ENCODE results near the gene STK32C. TPM values are rescaled to one million over a fixed set of nuclear protein-coding genes. Genes with fewer than 3 reads are reported as not detected.

STK32C gene
- total RNA-seq, 1 donor from 2014 or later: 12.9 TPM

DNA sequence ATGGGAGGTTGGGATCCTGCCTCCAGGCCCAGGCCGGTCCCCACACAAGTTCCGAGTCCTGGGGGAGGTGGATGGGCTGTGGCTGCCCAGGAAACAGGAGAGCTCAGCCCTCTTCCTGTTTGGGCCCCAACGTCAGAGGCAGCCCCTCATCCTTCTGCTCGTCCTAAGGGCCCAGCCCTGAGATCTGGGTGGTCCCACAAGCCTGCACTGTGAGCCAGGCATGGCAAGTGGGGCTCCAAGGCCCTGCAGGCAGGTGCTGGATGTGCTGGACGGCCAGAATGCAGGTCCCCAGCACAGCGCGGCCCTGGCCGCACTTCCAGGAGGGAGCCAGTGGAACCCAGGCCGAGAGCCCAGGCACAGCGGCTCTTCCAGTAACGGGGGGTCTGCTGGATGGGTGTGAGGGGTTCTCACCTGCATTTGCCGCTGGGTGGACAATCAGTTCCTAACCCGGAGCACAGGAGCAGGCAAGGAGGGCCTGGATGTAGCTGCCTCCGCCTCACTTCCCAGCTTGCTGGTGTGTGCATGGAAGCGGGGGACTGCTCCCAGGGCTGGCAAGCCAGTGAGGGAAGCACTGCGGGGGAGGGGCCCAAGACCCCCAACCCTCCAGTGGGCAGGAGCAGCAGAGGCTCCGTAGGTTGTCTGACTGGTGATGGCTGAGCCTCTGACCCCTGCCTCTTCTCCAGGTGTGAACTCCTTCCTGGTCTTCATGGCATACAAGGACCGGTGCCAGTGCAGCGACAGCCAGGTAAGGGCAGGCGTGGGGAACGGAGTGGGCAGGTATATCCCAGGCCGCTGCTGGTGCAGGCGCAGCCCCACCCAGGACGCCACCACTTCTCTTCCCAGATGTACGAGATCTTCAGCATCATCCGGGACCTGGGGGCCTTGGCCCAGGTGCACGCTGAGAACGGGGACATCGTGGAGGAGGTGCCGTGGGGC is 111.3 kb downstream of the STK32C start:
- Mint-ChIP-seq H3K4me3 (no peak overlapping the region), H3K36me3 (no peaks in the 10 kb centered on the region), H3K27me3 (no peaks in the 10 kb centered on the region), H3K9me3 (no peaks in the 10 kb centered on the region), H3K27ac (no peak overlapping the region), H3K4me1 (ENCODE audit: unreplicated experiment) (no peaks in the 10 kb centered on the region)
- TF ChIP-seq, protein P1, sequence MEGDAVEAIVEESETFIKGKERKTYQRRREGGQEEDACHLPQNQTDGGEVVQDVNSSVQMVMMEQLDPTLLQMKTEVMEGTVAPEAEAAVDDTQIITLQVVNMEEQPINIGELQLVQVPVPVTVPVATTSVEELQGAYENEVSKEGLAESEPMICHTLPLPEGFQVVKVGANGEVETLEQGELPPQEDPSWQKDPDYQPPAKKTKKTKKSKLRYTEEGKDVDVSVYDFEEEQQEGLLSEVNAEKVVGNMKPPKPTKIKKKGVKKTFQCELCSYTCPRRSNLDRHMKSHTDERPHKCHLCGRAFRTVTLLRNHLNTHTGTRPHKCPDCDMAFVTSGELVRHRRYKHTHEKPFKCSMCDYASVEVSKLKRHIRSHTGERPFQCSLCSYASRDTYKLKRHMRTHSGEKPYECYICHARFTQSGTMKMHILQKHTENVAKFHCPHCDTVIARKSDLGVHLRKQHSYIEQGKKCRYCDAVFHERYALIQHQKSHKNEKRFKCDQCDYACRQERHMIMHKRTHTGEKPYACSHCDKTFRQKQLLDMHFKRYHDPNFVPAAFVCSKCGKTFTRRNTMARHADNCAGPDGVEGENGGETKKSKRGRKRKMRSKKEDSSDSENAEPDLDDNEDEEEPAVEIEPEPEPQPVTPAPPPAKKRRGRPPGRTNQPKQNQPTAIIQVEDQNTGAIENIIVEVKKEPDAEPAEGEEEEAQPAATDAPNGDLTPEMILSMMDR (conservative IDR thresholded peaks at IDR 0.05): no peak
- no peak for DNase-seq (ENCODE audit: extremely low spot score, unreplicated experiment)

DNA sequence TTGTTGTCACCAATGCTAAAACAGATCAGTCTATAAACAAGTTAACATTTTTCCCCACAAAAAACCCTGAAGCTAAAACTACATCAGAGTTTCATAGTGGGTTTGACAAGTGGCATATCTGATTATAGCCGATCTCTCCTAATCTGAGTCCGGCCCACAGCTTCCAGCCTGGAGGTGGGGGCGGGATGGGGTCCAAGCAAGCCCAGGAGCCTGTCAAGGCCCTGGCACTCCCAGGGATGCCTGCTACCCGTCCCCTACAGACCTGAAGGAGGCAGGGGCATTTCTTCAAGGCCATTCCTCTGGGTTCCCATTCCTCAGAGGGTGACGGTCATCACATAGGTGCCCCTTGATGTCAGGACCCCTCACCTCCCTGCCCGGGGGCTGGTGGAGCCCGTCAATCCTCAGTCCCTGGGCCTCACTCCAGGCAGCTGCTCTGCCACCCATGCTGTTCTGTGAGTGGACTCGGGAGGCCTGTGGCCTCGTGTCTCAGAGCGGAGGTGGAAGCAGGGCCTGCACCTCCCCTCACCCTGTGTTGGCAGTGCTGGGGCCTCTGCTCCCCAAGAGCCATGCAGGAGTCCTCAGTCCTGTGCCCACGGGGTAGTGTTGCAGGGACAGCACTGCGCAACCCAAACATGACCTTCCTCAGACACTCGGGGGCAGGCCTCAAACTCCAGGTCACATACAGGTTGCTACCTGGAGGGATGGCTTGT is 112.2 kb downstream of the STK32C start:
- no peak for DNase-seq (ENCODE audit: extremely low spot score, unreplicated experiment)
- no peaks in the 10 kb centered on the region for H3K4me1 Mint-ChIP-seq (ENCODE audit: unreplicated experiment)
- TF ChIP-seq, protein P1 (conservative IDR thresholded peaks at IDR 0.05): no peak
- H3K27me3 Mint-ChIP-seq: no peaks in the 10 kb centered on the region
- H3K27ac Mint-ChIP-seq: no peak overlapping the region
- H3K9me3 Mint-ChIP-seq: no peaks in the 10 kb centered on the region
- H3K4me3 Mint-ChIP-seq: no peak overlapping the region
- H3K36me3 Mint-ChIP-seq: peaks cover 3% of the 10 kb centered on the region

DNA sequence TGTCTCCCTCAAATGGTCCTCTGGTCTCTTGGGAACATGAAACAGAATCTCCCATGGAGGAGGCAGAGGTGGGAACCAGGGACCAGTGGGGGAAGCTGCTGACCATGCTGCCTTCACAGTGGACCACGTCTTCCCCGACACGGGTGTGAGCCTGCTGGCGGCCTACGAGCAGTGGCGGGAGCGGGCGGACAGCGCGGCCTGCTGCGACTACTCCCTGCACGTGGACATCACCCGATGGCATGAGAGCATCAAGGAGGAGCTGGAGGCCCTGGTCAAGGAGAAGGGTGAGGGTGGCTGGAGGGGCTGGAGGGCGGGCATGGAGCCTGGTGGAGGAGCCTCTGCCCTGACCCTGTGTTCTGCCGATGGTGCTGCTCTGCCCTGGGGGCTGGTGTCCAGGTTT is 113.0 kb downstream of the STK32C start:
- Mint-ChIP-seq H3K36me3 (peaks cover 5% of the 10 kb centered on the region), H3K27me3 (peaks cover under 1% of the 10 kb centered on the region), H3K4me1 (ENCODE audit: unreplicated experiment) (no peaks in the 10 kb centered on the region), H3K27ac (no peak overlapping the region), H3K4me3 (no peak overlapping the region), H3K9me3 (no peaks in the 10 kb centered on the region)
- DNase-seq (ENCODE audit: extremely low spot score, unreplicated experiment): no peak
- TF ChIP-seq, protein P1 (conservative IDR thresholded peaks at IDR 0.05): no peak

DNA sequence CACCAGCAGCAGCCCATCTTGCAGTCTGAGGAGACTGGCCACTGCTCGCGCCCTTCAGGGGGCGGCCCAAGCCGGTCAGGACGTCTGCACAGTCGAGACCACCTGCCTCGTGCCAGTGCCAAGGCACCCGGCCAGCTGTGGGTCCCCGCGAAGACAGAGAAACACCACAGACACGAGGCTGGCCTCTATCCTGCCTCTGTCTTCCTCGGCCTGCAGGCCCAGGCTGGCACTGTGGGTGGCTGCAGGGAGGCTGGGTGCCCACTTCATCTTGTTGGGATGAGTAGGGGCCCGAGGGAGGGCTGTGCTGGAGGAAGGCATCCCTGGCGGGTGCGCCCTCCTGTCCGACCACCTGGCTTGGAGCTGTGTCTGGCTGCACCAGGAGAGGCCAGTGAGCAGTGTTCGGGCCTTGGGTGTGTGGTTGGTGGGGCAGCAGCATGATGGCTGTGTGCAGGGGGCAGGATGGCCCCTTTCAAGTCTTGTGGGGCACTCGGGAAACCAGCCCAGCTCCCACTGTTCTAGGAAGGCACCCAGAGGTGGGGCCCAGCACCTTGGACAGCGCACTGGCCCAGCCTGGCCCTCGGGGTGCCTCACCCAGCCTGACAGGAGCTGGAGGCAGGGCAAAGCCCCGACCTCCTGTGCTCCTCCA is 113.7 kb downstream of the STK32C start:
- TF ChIP-seq, protein P1 (conservative IDR thresholded peaks at IDR 0.05): no peak
- Mint-ChIP-seq H3K27ac (no peak overlapping the region), H3K4me3 (no peak overlapping the region), H3K4me1 (ENCODE audit: unreplicated experiment) (no peaks in the 10 kb centered on the region), H3K36me3 (peaks cover 9% of the 10 kb centered on the region), H3K27me3 (peaks cover 7% of the 10 kb centered on the region), H3K9me3 (no peaks in the 10 kb centered on the region)
- no peak for DNase-seq (ENCODE audit: extremely low spot score, unreplicated experiment)

DNA sequence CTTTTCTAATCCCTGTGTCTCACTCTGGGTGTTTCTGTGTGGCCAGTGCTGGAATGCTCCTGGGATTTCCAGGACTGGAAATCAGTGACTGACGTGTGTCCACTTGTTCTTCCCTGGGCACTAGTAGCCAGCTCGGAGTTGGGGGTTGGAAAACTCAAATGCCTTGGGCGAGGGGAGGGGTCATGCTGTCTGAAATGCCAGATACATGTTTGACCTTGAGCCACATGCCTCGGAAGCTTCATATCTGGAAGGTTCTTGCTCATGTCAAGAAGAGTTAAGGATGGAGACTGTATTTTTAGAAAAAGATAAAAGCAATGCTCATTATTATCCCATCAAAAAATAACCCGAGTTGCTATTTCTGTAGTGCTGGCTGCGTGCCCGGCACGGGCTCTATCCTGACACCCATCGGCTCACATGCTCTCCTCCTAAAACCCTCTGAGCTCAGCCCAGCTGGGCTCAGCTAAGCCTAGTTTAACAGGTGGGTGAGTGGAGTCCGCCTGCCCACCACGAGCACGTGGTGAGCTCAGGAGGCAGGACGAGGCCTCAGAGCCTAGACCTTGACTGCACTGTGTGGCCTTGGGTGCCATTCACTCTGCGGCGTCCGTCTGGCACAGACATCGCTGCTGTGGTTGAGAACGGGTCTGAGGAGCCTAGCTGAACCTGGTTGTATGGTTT is 114.6 kb downstream of the STK32C start:
- Mint-ChIP-seq H3K36me3 (peaks cover 12% of the 10 kb centered on the region), H3K27me3 (peaks cover 16% of the 10 kb centered on the region), H3K9me3 (no peaks in the 10 kb centered on the region), H3K4me3 (no peak overlapping the region), H3K4me1 (ENCODE audit: unreplicated experiment) (peaks cover 6% of the 10 kb centered on the region), H3K27ac (no peak overlapping the region)
- no peak for DNase-seq (ENCODE audit: extremely low spot score, unreplicated experiment)
- TF ChIP-seq, protein P1 (conservative IDR thresholded peaks at IDR 0.05): no peak
